KMS-11 (cell line): ENCODE data around the gene COL1A1.

ENCODE experiments used
- H2AFZ ChIP-seq: fragments of 200-600 bp; sonication (generic); 2 replicates; pipeline ENCODE4 v1.6.1; 2016; ENCODE audit warnings: antibody characterized with exemption, mixed run types, low read depth
- H3K27ac ChIP-seq: fragments of 200-600 bp; sonication (generic); 2 replicates; pipeline ENCODE4 v1.6.1; 2016; ENCODE audit warnings: mild to moderate bottlenecking, mixed run types
- H3K27me3 ChIP-seq: fragments of 200-600 bp; sonication (generic); 2 replicates; pipeline ENCODE4 v1.6.1; 2017; ENCODE audit warnings: mild to moderate bottlenecking, low read depth, mixed run types, moderate library complexity; ENCODE audit not compliant: insufficient read depth
- H3K36me3 ChIP-seq: fragments of 200-600 bp; sonication (generic); 2 replicates; pipeline ENCODE4 v1.6.1; 2017; ENCODE audit warnings: mild to moderate bottlenecking, mixed run types; ENCODE audit not compliant: insufficient read depth
- H3K4me1 ChIP-seq: fragments of 200-600 bp; sonication (generic); 2 replicates; pipeline ENCODE4 v1.6.1; 2016; ENCODE audit warnings: mild to moderate bottlenecking, low read depth, mixed run types; ENCODE audit not compliant: poor library complexity, severe bottlenecking
- H3K4me2 ChIP-seq: fragments of 200-600 bp; sonication (generic); 2 replicates; pipeline ENCODE4 v1.7.0; 2016; ENCODE audit warnings: mild to moderate bottlenecking, mixed run types
- H3K4me3 ChIP-seq: fragments of 200-600 bp; sonication (generic); IDR thresholded peaks from 2 replicates; pipeline ENCODE4 v1.6.1; 2017; ENCODE audit warnings: low read depth, low read length, mixed read lengths; ENCODE audit not compliant: insufficient read depth
- H3K79me2 ChIP-seq: fragments of 200-600 bp; sonication (generic); 2 replicates; pipeline ENCODE4 v1.6.1; 2016; ENCODE audit warnings: low read depth, mixed run types; ENCODE audit not compliant: insufficient read depth
- H3K9ac ChIP-seq: fragments of 200-600 bp; sonication (generic); 2 replicates; pipeline ENCODE4 v1.6.1; 2016; ENCODE audit warnings: mild to moderate bottlenecking, mixed run types
- H4K20me1 ChIP-seq: fragments of 200-600 bp; sonication (generic); 2 replicates; pipeline ENCODE4 v1.6.1; 2016; ENCODE audit warnings: mild to moderate bottlenecking, mixed run types; ENCODE audit not compliant: insufficient read depth
- TF ChIP-seq, protein P1 (sequence below): fragments of 200-600 bp; sonication (generic); conservative IDR thresholded peaks from 2 replicates; pipeline ENCODE4 v1.6.1; 2017; ENCODE audit warnings: low read depth, mild to moderate bottlenecking, antibody characterized with exemption, low read length, moderate library complexity, mixed read lengths

The COL1A1 gene

DNA sequence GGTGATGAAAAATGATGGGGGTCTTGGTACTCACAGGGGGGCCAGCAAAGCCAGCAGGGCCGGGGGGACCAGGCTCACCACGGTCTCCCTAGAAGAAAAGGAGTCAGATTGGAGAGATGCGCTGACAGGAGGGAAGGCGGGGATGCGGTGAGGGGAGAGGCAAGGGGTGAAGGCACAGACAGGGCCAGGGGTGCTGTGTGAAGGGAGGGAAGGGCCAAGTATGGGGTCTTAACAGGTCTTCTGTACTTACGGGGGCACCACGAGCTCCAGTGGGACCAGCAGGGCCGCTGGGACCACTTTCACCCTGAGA is 11.2 kb downstream of the COL1A1 start:
- TF ChIP-seq, protein P1, sequence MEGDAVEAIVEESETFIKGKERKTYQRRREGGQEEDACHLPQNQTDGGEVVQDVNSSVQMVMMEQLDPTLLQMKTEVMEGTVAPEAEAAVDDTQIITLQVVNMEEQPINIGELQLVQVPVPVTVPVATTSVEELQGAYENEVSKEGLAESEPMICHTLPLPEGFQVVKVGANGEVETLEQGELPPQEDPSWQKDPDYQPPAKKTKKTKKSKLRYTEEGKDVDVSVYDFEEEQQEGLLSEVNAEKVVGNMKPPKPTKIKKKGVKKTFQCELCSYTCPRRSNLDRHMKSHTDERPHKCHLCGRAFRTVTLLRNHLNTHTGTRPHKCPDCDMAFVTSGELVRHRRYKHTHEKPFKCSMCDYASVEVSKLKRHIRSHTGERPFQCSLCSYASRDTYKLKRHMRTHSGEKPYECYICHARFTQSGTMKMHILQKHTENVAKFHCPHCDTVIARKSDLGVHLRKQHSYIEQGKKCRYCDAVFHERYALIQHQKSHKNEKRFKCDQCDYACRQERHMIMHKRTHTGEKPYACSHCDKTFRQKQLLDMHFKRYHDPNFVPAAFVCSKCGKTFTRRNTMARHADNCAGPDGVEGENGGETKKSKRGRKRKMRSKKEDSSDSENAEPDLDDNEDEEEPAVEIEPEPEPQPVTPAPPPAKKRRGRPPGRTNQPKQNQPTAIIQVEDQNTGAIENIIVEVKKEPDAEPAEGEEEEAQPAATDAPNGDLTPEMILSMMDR: no peak
- Histone ChIP-seq H3K4me3 (no peak overlapping the region), H3K27me3 (peaks cover 97% of the 10 kb centered on the region), H3K27ac (no peak overlapping the region), H2AFZ (no peak overlapping the region), H3K36me3 (no peaks in the 10 kb centered on the region), H3K9ac (no peak overlapping the region), H3K4me1 (no peaks in the 10 kb centered on the region), H3K79me2 (no peaks in the 10 kb centered on the region), H3K4me2 (no peak overlapping the region), H4K20me1 (no peaks in the 10 kb centered on the region)

DNA sequence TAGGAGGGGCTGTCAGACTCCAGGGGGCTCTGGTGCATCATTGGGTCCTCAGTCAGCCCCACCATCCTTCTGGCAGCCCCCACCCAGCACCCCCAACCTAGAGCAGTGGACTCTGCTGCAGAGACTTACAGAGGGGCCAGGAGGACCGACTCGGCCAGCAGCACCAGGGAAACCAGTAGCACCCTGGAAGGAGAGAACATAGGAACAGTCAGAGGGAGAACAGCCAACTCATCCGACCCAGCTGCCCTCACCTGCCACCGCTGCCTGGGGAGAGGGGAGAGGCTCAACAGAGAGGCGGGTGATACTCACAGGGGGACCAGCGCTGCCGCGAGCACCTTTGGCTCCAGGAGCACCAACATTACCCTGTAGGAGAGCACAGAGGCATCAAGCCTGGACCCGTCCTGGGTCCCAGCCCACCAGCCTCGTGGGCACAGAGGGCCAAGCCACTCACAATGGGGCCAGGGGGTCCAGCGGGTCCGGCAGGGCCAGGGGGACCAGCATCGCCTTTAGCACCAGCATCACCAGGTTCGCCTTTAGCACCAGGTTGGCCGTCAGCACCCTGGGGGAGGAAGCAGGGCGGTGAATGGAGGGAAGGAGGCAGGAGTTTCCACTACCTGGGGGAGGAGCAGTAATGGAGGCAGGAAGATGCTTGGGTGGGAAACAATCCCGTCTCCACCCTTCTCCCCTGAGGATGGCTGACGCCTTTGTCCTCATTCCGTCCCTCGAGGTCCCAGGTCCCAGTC is 11.7 kb downstream of the COL1A1 start:
- Histone ChIP-seq H2AFZ (no peak overlapping the region), H3K4me1 (peaks cover 3% of the 10 kb centered on the region), H3K79me2 (no peaks in the 10 kb centered on the region), H3K9ac (no peak overlapping the region), H4K20me1 (no peaks in the 10 kb centered on the region), H3K4me2 (no peak overlapping the region), H3K27me3 (peaks cover 92% of the 10 kb centered on the region), H3K4me3 (no peak overlapping the region), H3K27ac (no peak overlapping the region), H3K36me3 (no peaks in the 10 kb centered on the region)
- TF ChIP-seq, protein P1: no peak

DNA sequence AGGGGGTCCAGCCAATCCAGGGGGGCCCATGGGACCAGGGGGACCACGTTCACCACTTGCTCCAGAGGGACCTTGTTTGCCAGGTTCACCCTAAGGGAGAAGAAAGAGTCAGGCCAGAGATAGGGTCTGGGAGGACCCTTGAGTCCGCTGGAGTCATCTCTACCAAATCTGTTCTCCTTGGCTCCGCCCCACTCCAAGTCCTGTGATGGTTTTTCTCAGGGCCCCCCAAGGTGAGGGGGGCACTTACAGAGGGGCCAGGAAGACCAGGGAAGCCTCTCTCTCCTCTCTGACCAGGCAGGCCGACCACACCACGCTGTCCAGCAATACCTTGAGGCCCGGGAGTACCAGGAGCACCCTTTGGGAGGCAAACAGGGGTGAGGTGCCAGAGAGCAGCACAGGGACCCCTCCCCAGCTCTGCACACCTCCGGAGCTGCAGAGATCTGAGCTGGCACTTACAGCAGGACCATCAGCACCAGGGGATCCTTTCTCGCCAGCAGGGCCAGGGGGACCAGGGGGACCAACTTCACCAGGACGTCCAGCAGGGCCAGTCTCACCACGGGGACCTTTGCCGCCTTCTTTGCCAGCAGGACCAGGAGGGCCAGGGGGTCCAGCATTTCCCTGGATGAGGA is 12.4 kb downstream of the COL1A1 start:
- Histone ChIP-seq H3K9ac (no peak overlapping the region), H2AFZ (no peak overlapping the region), H3K27ac (no peak overlapping the region), H3K36me3 (no peaks in the 10 kb centered on the region), H3K4me2 (no peak overlapping the region), H3K79me2 (no peaks in the 10 kb centered on the region), H3K4me1 (peaks cover 10% of the 10 kb centered on the region), H4K20me1 (no peaks in the 10 kb centered on the region), H3K4me3 (no peak overlapping the region), H3K27me3 (peaks cover 87% of the 10 kb centered on the region)
- TF ChIP-seq, protein P1: no peak

DNA sequence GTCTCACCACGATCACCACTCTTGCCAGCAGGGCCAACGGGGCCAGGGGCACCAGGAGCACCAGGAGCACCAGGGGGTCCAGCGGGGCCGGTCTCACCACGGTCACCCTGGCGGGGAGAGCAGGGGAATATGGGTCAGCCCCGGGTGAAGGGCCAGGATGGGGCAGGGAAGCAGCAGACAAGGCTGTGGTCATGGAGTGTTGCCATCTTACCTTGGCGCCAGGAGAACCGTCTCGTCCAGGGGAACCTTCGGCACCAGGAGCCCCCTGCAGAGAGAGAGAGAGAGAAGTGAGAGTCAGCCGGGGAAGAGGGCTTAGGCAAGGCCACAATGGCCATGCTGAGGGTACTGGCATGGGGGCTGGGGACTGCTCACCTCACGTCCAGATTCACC is 12.9 kb downstream of the COL1A1 start:
- TF ChIP-seq, protein P1: no peak
- Histone ChIP-seq H3K9ac (no peak overlapping the region), H3K4me1 (peaks cover 15% of the 10 kb centered on the region), H3K4me3 (no peak overlapping the region), H3K4me2 (no peak overlapping the region), H3K27ac (no peak overlapping the region), H3K79me2 (no peaks in the 10 kb centered on the region), H3K27me3 (peaks cover 87% of the 10 kb centered on the region), H3K36me3 (no peaks in the 10 kb centered on the region), H2AFZ (no peak overlapping the region), H4K20me1 (no peaks in the 10 kb centered on the region)
